Central memory CD4-positive, alpha-beta T cell (primary cell): ENCODE data around the gene CSGALNACT2.
"Not testable (repeated sequence)": the region's sequence is repeated elsewhere in the genome, so short reads cannot be mapped to it uniquely, and the experiment has no call there.

ENCODE experiments used
- DNase-seq: peaks from one replicate; pipeline ENCODE4 v3.0.0; 2022
- total RNA-seq, 3 experiments: gene quantifications; one replicate each; lab custom pipeline; 2026; lab: John Stamatoyannopoulos, UW

Gene CSGALNACT2
- 41.7 to 89.8 (median 87.2) reads per million in 3 experiments for total RNA-seq

GRCh38 chr10:43138021-43138756 is at the start of gene CSGALNACT2:
TSS of gene CSGALNACT2 (plus strand) at chr10:43138445. CDS start at chr10:43155150, 16,705 bp downstream.
- peak; percentile 88 for DNase-seq

- DNase-seq, result no peak
Observed at GRCh38 chr10:43089519-43089918, 48.7 kb upstream of the CSGALNACT2 start.

- DNase-seq, result no peak
Observed at GRCh38 chr10:43090188-43090587, 48.1 kb upstream of the CSGALNACT2 start.

GRCh38 chr10:43090664-43091063 is 47.6 kb upstream of the CSGALNACT2 start:
- DNase-seq, result no peak

- DNase-seq, result no peak
Observed at GRCh38 chr10:43091846-43092245, 46.4 kb upstream of the CSGALNACT2 start.

GRCh38 chr10:43093423-43094076 is 44.7 kb upstream of the CSGALNACT2 start:
- no peak for DNase-seq

- DNase-seq, result no peak
Observed at GRCh38 chr10:43094085-43094484, 44.2 kb upstream of the CSGALNACT2 start.

- DNase-seq, result not testable (repeated sequence)
Observed at GRCh38 chr10:43099339-43099738, 38.9 kb upstream of the CSGALNACT2 start.

GRCh38 chr10:43099928-43100327 is 38.3 kb upstream of the CSGALNACT2 start:
- DNase-seq, result no peak

GRCh38 chr10:43100366-43100765 is 37.9 kb upstream of the CSGALNACT2 start:
- DNase-seq, result no peak

GRCh38 chr10:43102063-43102828 is 36.0 kb upstream of the CSGALNACT2 start:
- DNase-seq, result no peak

- peak; percentile 63 for DNase-seq
Observed at GRCh38 chr10:43105102-43105955, 32.9 kb upstream of the CSGALNACT2 start.

GRCh38 chr10:43105956-43106229 is 32.4 kb upstream of the CSGALNACT2 start:
- DNase-seq, result no peak

GRCh38 chr10:43106256-43107091 is 31.8 kb upstream of the CSGALNACT2 start:
- no peak for DNase-seq

GRCh38 chr10:43108951-43109350 is 29.3 kb upstream of the CSGALNACT2 start:
- DNase-seq, result no peak

GRCh38 chr10:43109671-43110249 is 28.5 kb upstream of the CSGALNACT2 start:
- DNase-seq, result no peak

- no peak for DNase-seq
Observed at GRCh38 chr10:43110338-43111071, 27.7 kb upstream of the CSGALNACT2 start.

GRCh38 chr10:43111101-43111500 is 27.1 kb upstream of the CSGALNACT2 start:
- DNase-seq, result no peak

- DNase-seq, result no peak
Observed at GRCh38 chr10:43111921-43112607, 26.2 kb upstream of the CSGALNACT2 start.

GRCh38 chr10:43112608-43112961 is 25.7 kb upstream of the CSGALNACT2 start:
- DNase-seq, result no peak
